Kasumi-1 (cell line): ENCODE data around the gene NAMPT.
A peak's percentile ranks its signal among the peaks of the same experiment; 100 is the strongest.
"Not testable (repeated sequence)": the region's sequence is repeated elsewhere in the genome, so short reads cannot be mapped to it uniquely, and the experiment has no call there.

Source experiments
- DNase-seq, 2 experiments: peaks; one replicate each; lab custom pipeline; 2025; lab: John Stamatoyannopoulos, UW

NAMPT gene

DNA sequence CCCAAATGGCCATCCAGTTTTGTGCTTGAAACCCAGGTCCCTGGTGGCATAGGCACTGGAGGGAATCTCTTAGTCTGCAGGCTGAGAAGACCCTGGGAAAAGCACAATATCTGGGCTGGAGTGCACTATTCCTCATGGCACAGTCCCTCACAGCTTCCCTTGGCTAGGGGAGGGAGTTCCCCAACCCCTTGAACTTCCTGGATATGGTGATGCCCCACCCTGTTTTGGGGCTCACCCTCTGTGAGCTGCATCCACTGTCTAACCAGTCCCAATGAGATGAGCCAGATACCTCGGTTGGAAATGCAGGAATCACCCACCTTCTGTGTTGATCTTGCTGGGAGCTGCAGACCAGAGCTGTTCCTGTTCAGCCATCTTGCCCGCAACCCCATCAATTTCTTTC, 19.8 kb upstream of the NAMPT start:
- no peak for DNase-seq

GRCh38 chr7:106298631-106299030, 13.8 kb upstream of the NAMPT start:
- DNase-seq, result not testable (repeated sequence)

GRCh38 chr7:106298155-106298554, 13.4 kb upstream of the NAMPT start:
- not testable (repeated sequence) for DNase-seq

DNA sequence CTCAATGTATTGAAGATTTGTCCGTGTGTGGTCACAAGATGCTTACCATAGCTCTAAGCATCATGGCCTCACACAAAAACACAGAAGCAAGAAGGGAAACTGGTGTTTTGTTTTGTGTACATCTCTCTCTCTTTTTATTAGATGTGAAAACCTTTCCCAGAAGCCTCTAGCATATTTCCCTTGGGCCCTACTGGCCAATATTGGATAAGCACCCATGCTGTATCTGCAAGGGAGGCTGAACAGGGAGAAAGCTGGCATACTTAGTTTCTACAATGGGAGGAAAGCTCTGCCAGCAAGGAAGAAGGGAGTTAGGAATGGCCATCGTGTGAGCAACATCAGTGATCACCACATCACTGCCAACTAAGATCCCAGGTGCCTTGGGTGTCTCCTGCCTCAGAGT, 9.6 kb upstream of the NAMPT start:
- peak in 1 of 2 experiments; percentile 15 for DNase-seq

- DNase-seq, result no peak
Observed at GRCh38 chr7:106291247-106291646, 6.5 kb upstream of the NAMPT start.

DNA sequence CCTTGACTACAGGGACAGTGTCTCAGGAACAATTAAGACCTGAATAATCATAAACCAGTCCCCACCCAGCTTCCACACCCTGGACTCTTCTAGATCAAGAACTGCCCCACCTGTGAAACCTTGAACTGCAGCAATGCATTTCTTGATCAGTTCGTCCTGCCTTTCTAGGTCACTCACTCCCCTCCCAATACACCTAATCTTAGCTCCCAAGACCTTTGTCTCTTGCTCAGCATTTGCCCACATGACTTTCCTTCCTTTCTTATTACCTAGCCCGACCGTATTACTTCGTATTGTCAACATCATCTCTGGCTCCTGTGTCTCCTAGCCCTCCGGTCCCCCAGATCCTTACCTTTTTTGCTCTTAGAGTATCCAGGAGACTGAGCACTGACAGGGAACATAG, 5.5 kb upstream of the NAMPT start:
- no peak for DNase-seq

GRCh38 chr7:106289848-106290247, 5.1 kb upstream of the NAMPT start:
- DNase-seq, result no peak

- no peak for DNase-seq
Observed at GRCh38 chr7:106288263-106288662, 3.5 kb upstream of the NAMPT start.

- DNase-seq, result no peak
Observed at GRCh38 chr7:106287786-106288185, 3.0 kb upstream of the NAMPT start.

DNA sequence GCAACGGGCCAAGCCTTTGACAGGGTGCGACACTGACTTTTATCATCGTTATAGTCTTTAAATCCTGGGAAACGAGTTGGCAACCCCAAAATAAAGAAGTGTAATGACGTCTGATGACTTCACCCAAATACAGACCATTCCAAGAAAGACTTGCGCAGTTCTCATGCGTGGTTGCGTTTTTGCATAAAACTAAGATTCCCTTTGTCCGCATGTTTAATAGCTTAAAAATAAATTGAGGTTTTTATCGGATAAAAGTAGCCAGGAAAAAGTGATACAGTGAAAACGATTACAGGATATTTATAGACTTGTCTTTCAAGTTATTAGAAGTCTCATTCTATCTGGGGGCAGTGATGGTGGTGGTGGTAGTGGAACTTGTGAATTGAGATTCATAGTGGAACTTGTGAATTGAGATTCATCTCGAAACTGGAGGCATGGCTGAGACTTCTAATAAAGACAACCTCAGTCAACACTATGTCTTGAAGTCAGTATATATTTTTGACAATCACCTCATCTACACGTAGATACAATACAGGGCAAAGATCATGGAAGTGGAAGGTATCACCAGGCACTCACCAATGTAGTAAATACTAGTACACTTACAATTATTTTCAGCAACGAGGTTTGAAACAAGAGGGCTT, 1.2 kb upstream of the NAMPT start:
- no peak for DNase-seq

- peak; percentile 92 for DNase-seq
Observed at GRCh38 chr7:106285051-106285854, 470 bp upstream of the NAMPT start.

DNA sequence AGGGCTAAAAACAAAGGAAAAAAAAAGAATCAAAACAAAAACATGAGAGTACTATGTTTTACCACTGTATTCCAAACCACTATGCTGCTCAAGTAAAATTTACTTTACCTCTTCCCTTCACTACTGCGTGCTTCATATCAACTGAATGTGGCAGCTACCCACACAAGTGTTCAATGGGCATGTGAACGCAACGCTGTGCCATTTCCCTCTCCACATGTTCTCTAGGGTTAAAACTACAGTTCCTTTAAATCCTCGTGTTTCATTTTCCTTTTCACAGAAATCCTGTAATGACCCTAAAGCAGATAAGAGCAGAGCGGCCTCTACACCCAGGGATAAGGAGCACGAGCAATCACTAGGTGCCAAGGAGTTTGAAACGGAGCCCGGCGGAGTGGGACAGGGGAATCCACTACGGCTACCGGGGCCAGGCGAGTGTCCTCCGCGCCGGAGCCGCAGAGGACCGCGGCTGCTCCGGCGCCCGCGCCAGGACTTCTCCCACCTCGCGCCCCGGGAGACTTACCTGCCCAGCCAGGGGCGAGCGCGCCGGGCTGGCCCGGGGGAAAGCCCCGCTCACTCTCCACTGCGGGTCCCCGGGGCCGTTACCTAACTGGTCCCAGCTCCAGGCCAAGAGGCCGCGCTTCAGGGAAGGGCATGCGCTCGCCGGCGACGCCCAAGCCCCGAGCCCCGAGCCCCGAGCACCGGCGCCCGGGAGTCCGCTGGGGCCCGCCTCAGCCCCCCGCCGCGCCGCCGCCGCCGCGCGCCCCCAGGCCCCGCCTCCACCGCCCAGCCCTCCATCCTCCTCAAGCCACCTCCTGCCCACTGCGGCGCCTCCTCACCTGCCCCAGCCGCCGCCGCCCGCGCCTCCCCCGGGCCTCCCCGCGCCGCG, 711 bp downstream of the NAMPT start:
- peak; percentile 43 to 66 for DNase-seq

DNA sequence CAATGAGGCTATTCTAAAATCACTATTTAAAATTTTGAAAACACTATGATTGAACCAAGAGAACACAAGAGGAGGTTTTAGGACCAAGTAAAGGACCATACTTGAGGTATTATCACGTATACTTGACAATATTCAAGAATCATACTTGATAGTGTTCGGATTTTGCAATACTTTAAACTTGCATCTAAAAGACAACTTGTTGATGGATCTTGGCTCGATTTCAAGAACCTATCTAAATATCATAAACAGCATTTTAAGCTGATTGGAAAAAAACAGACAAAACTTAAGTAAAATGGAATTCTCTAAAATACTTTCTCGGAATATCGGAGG, 1.3 kb downstream of the NAMPT start:
- DNase-seq, result no peak

DNA sequence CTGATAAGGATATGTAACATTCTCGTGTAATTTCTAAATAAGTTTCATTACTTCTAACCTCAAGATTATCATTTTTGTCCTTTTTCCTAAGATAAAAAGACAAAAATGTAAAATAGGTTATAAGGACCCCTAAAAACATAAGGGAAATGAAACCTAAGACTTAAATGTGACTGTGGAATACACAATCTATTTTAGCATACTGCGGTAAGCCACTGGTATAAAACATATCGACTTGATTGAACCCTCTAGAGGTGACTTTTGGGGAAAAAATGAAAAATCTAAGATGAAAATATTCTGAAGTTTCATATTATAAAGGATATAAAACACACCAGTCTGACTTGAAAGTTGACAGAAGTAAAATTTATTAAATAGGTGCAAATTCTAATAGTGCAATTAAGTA, 1.9 kb downstream of the NAMPT start:
- DNase-seq, result no peak

- peak; percentile 20 to 29 for DNase-seq
Observed at GRCh38 chr7:106282390-106282789, 2.4 kb downstream of the NAMPT start.

DNA sequence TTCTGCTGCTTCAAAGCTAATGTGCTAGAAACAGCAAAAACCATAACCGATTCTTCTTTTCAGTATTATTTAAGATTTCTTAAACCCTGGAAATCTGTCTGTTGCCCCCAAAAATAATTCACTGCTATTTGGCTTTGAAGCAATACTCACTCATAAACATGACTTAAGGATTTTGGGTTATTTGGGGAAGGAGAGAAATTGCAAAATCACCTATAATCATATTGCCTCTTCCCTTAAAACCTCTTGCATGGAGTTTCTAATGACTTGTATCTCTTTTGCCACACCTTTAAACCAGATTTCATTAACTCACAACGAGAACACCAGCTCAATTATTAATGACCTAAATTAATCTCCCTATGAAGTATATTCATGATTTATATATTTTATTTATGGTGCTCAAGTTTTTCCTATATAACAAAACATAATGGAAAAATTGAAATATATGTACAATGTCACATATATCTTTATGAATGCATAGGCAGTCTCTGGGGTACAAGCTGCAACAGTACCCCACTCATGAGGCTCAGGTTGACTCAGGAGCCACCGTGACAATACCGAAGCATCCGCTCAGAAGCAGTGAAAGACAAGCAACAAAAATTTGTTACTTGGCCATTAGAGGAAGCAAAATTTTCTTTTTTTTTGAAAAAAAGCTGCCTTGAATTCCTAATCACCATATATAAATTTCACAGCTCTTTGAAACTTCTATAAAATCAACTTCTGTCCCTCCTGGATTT, 3.0 kb downstream of the NAMPT start:
- DNase-seq, result no peak

GRCh38 chr7:106281127-106281526, 3.7 kb downstream of the NAMPT start:
- DNase-seq, result no peak

DNA sequence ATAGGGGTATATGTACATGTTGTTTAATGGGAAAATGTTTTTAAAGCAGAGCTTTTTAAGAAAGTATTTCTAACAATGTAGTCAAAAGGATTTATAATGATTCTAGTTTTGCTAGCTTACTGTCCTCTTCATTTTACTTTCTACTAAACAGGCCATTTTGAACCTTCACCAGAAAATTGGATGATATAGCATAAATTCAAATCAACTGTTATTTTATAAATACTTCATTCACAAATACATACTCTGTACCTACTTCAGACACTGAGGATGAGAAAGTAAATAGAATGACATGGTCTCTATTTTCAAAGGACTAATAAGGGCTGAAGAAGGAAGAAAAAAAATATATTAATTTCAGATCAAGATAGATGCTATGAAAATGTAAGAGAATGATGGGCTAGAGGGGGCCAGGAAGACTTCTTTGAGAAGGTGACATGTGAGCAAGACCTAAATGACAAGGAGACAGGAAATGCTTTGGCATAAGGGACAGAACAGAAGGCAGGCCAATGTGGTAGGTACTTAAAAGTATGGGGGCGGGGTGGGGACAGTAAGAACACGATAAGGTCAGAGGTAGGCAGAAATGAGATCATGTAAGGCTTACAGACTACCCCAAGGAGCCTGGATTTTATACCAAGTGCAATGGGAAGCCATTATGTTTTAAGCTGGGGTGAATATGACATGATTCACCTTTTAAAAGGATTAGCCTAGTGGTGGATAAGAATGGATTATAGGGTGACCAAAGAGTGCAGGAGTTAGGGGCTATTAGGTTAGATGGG, 5.2 kb downstream of the NAMPT start:
- no peak for DNase-seq

GRCh38 chr7:106278695-106279094, 6.1 kb downstream of the NAMPT start:
- DNase-seq, result no peak

DNA sequence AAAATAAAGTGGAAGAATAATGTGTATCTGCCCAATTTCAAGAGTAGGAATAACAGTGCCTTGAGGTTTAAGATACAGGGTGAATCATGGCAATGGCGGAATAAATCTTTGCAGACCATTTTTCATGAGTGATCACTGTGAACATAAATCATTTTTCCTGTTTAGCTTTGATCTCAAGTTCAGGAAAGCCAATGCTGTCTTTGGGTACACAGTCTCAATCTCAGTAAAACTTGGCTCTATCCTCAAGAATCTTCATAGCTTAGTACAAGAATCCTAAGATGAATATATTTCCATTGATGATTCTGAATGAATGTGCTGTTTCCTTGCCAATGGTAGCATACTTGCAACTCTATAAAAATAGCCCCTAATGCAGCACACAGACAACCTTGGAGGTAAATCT, 6.8 kb downstream of the NAMPT start:
- DNase-seq, result no peak

GRCh38 chr7:106276513-106276912, 8.3 kb downstream of the NAMPT start:
- DNase-seq, result no peak
